ENCODE results near the gene SH3PXD2A. TPM values are rescaled to one million over a fixed set of nuclear protein-coding genes. Genes with fewer than 3 reads are reported as not detected.

Gene SH3PXD2A
- total RNA-seq, 1 experiment from 2014 or later = 4.5 TPM

- no peak overlapping the region for H2BK12ac ChIP-seq (ENCODE audit: insufficient read length, low read depth, low read length)
- no peaks in the 10 kb centered on the region for H3K9me3 ChIP-seq (ENCODE audit: control insufficient read depth, low read depth, low read length)
- no peak overlapping the region for H3K4ac ChIP-seq (ENCODE audit: low read depth, low read length)
- Mint-ChIP-seq H3K36me3 (ENCODE audit: insufficient read depth in 1 of 3, low read depth in 3 of 3) (peaks cover 0 to 7% (median 4%) of the 10 kb centered on the region in 3 experiments; a peak in 3 of 7 replicates), H3K9me3 (no peaks in the 10 kb centered on the region), H3K27me3 (ENCODE audit: low read depth) (no peaks in the 10 kb centered on the region; the same call in 1 of the 2 replicates), H3K27ac (no peak overlapping the region), H3K4me3 (no peak overlapping the region), H3K4me1 (peaks cover 5 to 7% of the 10 kb centered on the region in 2 experiments)
- H2BK5ac ChIP-seq (ENCODE audit: insufficient read length, low read length) = no peak overlapping the region
- H3T11ph ChIP-seq (ENCODE audit: low read length) = no peak overlapping the region
- no peak overlapping the region for H2AK5ac ChIP-seq (ENCODE audit: insufficient read length, low read length)
- no peaks in the 10 kb centered on the region for H3K79me2 ChIP-seq (ENCODE audit: insufficient read depth, low read length)
- H4K20me1 ChIP-seq (ENCODE audit: control insufficient read depth, insufficient read depth, insufficient read length) = no peaks in the 10 kb centered on the region
- H2AFZ ChIP-seq (ENCODE audit: low read length) = no peak overlapping the region
- peaks cover 3% of the 10 kb centered on the region for H3K23me2 ChIP-seq (ENCODE audit: insufficient read length, low read depth, low read length, poor library complexity, severe bottlenecking)
- no peak overlapping the region for H4K8ac ChIP-seq (replicated peaks; ENCODE audit: insufficient read length, low read depth, low read length)
- H2BK15ac ChIP-seq (ENCODE audit: low read depth, low read length) = no peak overlapping the region
- H3K14ac ChIP-seq (ENCODE audit: insufficient read depth, low read length) = no peak overlapping the region
- no peak overlapping the region for H3K4me2 ChIP-seq (ENCODE audit: insufficient read depth, insufficient read length, low read length)
- no peak overlapping the region for H3K27ac ChIP-seq (ENCODE audit: insufficient read length, low read depth, low read length)
- H3K4me1 ChIP-seq (ENCODE audit: insufficient read depth, low read length) = no peaks in the 10 kb centered on the region
- no peak overlapping the region for H3K9ac ChIP-seq (ENCODE audit: extremely low read depth, insufficient read length, low read length)
- TF ChIP-seq CTCF (conservative IDR thresholded peaks at IDR 0.05) = no peak
- no peak overlapping the region for H3K23ac ChIP-seq (ENCODE audit: insufficient read length, low read depth, low read length)
- H3K56ac ChIP-seq (ENCODE audit: insufficient read length, low read depth, low read length) = no peak overlapping the region
- no peak overlapping the region for H4K91ac ChIP-seq (ENCODE audit: insufficient read length, low read depth, low read length)
- no peak overlapping the region for H4K5ac ChIP-seq (ENCODE audit: insufficient read length, low read depth, low read length)
- WGBS (ENCODE audit: extremely low coverage, insufficient read length, low lambda C conversion rate) = no CpG with 5 or more reads among the region's 4 CpGs
- no peak overlapping the region for H3K18ac ChIP-seq (ENCODE audit: insufficient read length, low read depth, low read length)
- no peak overlapping the region for H2BK120ac ChIP-seq (ENCODE audit: low read depth, low read length, poor library complexity, severe bottlenecking)
- H3K79me1 ChIP-seq (ENCODE audit: insufficient read depth, low read depth, low read length, poor library complexity, severe bottlenecking) = no peaks in the 10 kb centered on the region
- H2BK20ac ChIP-seq (ENCODE audit: low read depth, low read length, poor library complexity, severe bottlenecking) = no peak overlapping the region
- H3K27me3 ChIP-seq (ENCODE audit: insufficient read depth, low read length) = no peaks in the 10 kb centered on the region
- no peak for DNase-seq
Measured at GRCh38 chr10:103795634-103796270, 59.6 kb downstream of the SH3PXD2A start.

Data from H9 (cell line).